Type B pancreatic cell (in vitro differentiated cells): ENCODE results near the gene FARP1. TPM values are rescaled to one million over a fixed set of nuclear protein-coding genes. Genes with fewer than 3 reads are reported as not detected.

Experiments used
- DNase-seq: peaks from one replicate; pipeline ENCODE4 v3.0.0; 2021; ENCODE audit warnings: mixed read lengths; ENCODE audit not compliant: unreplicated experiment; ENCODE audit errors: extremely low spot score
- H3K27ac Mint-ChIP-seq: 2 replicates; pipeline ENCODE4 v1.8.0; 2021; ENCODE audit warnings: mild to moderate bottlenecking, mixed read lengths
- H3K27me3 Mint-ChIP-seq: 2 replicates; pipeline ENCODE4 v1.8.0; 2021; ENCODE audit warnings: mixed read lengths
- H3K36me3 Mint-ChIP-seq: 2 replicates; pipeline ENCODE4 v1.8.0; 2021; ENCODE audit warnings: mixed read lengths
- H3K4me1 Mint-ChIP-seq: one replicate; pipeline ENCODE4 v1.8.0; 2021; ENCODE audit warnings: mixed read lengths; ENCODE audit not compliant: unreplicated experiment
- H3K4me3 Mint-ChIP-seq: 2 replicates; pipeline ENCODE4 v1.8.0; 2021; ENCODE audit warnings: mild to moderate bottlenecking, mixed read lengths
- H3K9me3 Mint-ChIP-seq: 2 replicates; pipeline ENCODE4 v1.8.0; 2021; ENCODE audit warnings: mixed read lengths
- CTCF ChIP-seq: fragments of 200-600 bp; sonication (generic); conservative IDR thresholded peaks from 2 replicates; pipeline ENCODE4 v1.5.0; 2021; ENCODE audit warnings: antibody characterized with exemption, mild to moderate bottlenecking
- total RNA-seq: library from RNA; stranded (reverse); gene quantifications from 2 replicates; pipeline ENCODE4 v1.2.1, GENCODE V29; 2021; ENCODE audit warnings: low replicate concordance

FARP1 gene
- total RNA-seq, 1 donor from 2014 or later: 195 TPM

GRCh38 chr13:98311200-98311548, 168.3 kb downstream of the FARP1 start:
- TF ChIP-seq CTCF: no peak
- DNase-seq: no peak
- no peaks in the 10 kb centered on the region for H3K27me3 Mint-ChIP-seq
- H3K27ac Mint-ChIP-seq: peak overlapping the region; percentile 45
- H3K4me1 Mint-ChIP-seq: peaks cover 54% of the 10 kb centered on the region
- H3K36me3 Mint-ChIP-seq: peaks cover 31% of the 10 kb centered on the region
- no peaks in the 10 kb centered on the region for H3K9me3 Mint-ChIP-seq
- H3K4me3 Mint-ChIP-seq: no peak overlapping the region

GRCh38 chr13:98312606-98313005, 169.7 kb downstream of the FARP1 start:
- Mint-ChIP-seq H3K36me3 (peaks cover 31% of the 10 kb centered on the region), H3K27me3 (no peaks in the 10 kb centered on the region), H3K4me1 (peaks cover 49% of the 10 kb centered on the region), H3K27ac (no peak overlapping the region), H3K9me3 (no peaks in the 10 kb centered on the region), H3K4me3 (no peak overlapping the region)
- TF ChIP-seq CTCF: no peak
- DNase-seq: no peak

DNA sequence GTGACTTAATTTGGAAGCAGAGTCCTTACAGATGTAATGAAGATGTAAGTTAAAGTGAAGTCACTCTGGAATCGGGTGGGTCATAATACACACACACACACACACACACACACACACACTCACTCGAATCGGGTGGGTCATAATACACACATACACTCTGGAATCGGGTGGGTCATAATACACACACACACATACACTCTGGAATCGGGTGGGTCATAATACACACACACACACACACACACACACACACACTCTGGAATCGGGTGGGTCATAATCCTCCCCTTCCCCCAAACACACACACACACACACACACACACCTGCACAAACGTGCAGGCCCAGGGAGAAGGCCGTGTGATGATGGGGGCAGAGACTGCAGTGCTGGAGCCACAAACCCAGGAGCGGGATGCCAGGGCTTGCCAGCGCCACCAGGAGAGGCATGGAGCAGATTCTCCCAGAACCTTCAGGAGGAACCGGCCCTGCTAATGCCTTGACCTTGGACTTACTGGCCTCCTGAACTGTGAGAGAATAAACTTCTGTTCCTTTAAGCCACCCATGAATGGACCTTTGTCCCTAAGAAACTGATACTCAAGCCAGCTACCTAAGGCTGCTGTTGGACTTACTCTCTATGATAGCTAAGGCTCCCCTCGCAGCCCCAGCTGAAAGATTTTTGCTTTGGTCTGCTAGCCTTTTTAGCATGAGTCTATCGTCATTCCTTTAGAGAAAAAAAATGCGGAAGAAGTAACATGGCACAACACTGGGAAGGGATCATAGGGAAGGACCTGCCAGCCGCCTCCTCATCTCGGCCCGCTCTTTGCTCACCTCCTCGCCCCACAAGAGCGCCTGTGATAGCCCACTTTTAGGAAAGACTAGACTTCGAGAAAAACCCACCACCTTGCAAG, 170.4 kb downstream of the FARP1 start:
- H3K36me3 Mint-ChIP-seq: peaks cover 29% of the 10 kb centered on the region
- TF ChIP-seq CTCF: no peak
- H3K27me3 Mint-ChIP-seq: no peaks in the 10 kb centered on the region
- no peak for DNase-seq
- H3K9me3 Mint-ChIP-seq: no peaks in the 10 kb centered on the region
- no peak overlapping the region for H3K4me3 Mint-ChIP-seq
- peaks cover 48% of the 10 kb centered on the region for H3K4me1 Mint-ChIP-seq
- peak overlapping the region; percentile 4 for H3K27ac Mint-ChIP-seq

GRCh38 chr13:98313922-98314292, 171.0 kb downstream of the FARP1 start:
- H3K4me1 Mint-ChIP-seq: peaks cover 52% of the 10 kb centered on the region
- no peak overlapping the region for H3K4me3 Mint-ChIP-seq
- no peaks in the 10 kb centered on the region for H3K27me3 Mint-ChIP-seq
- H3K9me3 Mint-ChIP-seq: no peaks in the 10 kb centered on the region
- TF ChIP-seq CTCF: no peak
- H3K27ac Mint-ChIP-seq: no peak overlapping the region
- peaks cover 34% of the 10 kb centered on the region for H3K36me3 Mint-ChIP-seq
- DNase-seq: no peak

GRCh38 chr13:98315466-98315865, 172.6 kb downstream of the FARP1 start:
- Mint-ChIP-seq H3K27ac (peak overlapping the region; percentile 70), H3K4me1 (peaks cover 45% of the 10 kb centered on the region), H3K4me3 (no peak overlapping the region), H3K9me3 (no peaks in the 10 kb centered on the region), H3K27me3 (no peaks in the 10 kb centered on the region), H3K36me3 (peaks cover 32% of the 10 kb centered on the region)
- TF ChIP-seq CTCF: no peak
- no peak for DNase-seq
